Parathyroid adenoma (tissue), 2 donors: ENCODE measurements around the gene GRIFIN.
"Not testable (repeated sequence)": the region's sequence is repeated elsewhere in the genome, so short reads cannot be mapped to it uniquely, and the experiment has no call there.

Experiments
- H2AFZ ChIP-seq: fragments of 300-600 bp; sonication (generic); one replicate; pipeline ENCODE4 v1.7.0; 2017; ENCODE audit warnings: antibody characterized with exemption, mild to moderate bottlenecking
- H3K27ac ChIP-seq: fragments of 300-600 bp; sonication (generic); one replicate; pipeline ENCODE4 v1.7.0; 2017
- H3K27me3 ChIP-seq: fragments of 300-600 bp; sonication (generic); one replicate; pipeline ENCODE4 v1.7.0; 2017; ENCODE audit warnings: low read length; ENCODE audit not compliant: control insufficient read depth, insufficient read depth
- H3K36me3 ChIP-seq: fragments of 300-600 bp; sonication (generic); one replicate; pipeline ENCODE4 v1.7.0; 2017; ENCODE audit warnings: low read length; ENCODE audit not compliant: control insufficient read depth, insufficient read depth
- H3K4me1 ChIP-seq: fragments of 300-600 bp; sonication (generic); one replicate; pipeline ENCODE4 v1.7.0; 2017; ENCODE audit warnings: control low read depth
- H3K4me2 ChIP-seq: fragments of 300-600 bp; sonication (generic); one replicate; pipeline ENCODE4 v1.7.0; 2017; ENCODE audit warnings: low read length
- H3K4me3 ChIP-seq: fragments of 300-600 bp; sonication (generic); one replicate; pipeline ENCODE4 v1.7.0; 2017; ENCODE audit warnings: low read depth, low read length
- H3K79me2 ChIP-seq: fragments of 300-600 bp; sonication (generic); one replicate; pipeline ENCODE4 v1.7.0; 2017; ENCODE audit warnings: control low read depth
- H3K9ac ChIP-seq: fragments of 300-600 bp; sonication (generic); one replicate; pipeline ENCODE4 v1.7.0; 2017; ENCODE audit warnings: mild to moderate bottlenecking
- H3K9me3 ChIP-seq: fragments of 300-600 bp; sonication (generic); one replicate; pipeline ENCODE4 v1.7.0; 2017; ENCODE audit warnings: low read length; ENCODE audit not compliant: control insufficient read depth
- CTCF ChIP-seq: fragments of 300-600 bp; sonication (generic); IDR thresholded peaks from one replicate; pipeline ENCODE4 v1.7.0; 2017; ENCODE audit warnings: antibody characterized with exemption, mild to moderate bottlenecking
- donor health status: primary hyperparathyroidism.

The GRIFIN gene

DNA sequence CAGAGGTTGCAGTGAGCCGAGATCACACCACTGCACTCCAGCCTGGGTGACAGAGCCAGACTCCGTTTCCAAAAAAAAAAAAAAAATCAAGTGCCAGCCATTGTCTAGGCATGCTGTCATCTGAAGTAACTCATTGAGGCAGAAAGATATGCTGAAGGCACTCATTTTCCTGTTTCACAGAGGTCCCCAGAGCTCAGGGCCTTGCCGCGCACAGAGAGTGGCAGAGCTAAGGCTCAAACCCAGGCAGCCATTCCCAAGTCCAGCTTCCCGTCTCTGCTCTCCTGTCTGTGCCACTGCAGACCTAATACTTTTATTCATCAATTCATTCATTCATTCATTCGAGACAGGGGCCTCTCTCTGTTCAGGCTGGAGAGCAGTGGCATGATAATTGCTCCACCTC lies 3.5 kb downstream of the GRIFIN start:
- Histone ChIP-seq H3K9me3 (no peaks in the 10 kb centered on the region), H3K79me2 (no peaks in the 10 kb centered on the region), H3K27me3 (peaks cover 3% of the 10 kb centered on the region), H3K4me1 (peaks cover 7% of the 10 kb centered on the region), H3K27ac (no peak overlapping the region), H3K36me3 (no peaks in the 10 kb centered on the region), H3K9ac (no peak overlapping the region), H3K4me2 (no peak overlapping the region), H3K4me3 (no peak overlapping the region), H2AFZ (no peak overlapping the region)
- TF ChIP-seq CTCF: no peak

- Histone ChIP-seq H3K9me3 (no peaks in the 10 kb centered on the region), H3K4me2 (no peak overlapping the region), H3K79me2 (no peaks in the 10 kb centered on the region), H3K4me1 (peaks cover 7% of the 10 kb centered on the region), H3K4me3 (no peak overlapping the region), H3K27ac (no peak overlapping the region), H3K27me3 (no peaks in the 10 kb centered on the region), H2AFZ (no peak overlapping the region), H3K9ac (no peak overlapping the region), H3K36me3 (no peaks in the 10 kb centered on the region)
- TF ChIP-seq CTCF: no peak
Observed at GRCh38 chr7:2471396-2471795, 4.8 kb downstream of the GRIFIN start.

GRCh38 chr7:2471022-2471329 lies 5.2 kb downstream of the GRIFIN start:
- no peak overlapping the region for H3K4me3 ChIP-seq
- no peaks in the 10 kb centered on the region for H3K79me2 ChIP-seq
- H3K9me3 ChIP-seq: no peaks in the 10 kb centered on the region
- H3K4me1 ChIP-seq: peaks cover 7% of the 10 kb centered on the region
- TF ChIP-seq CTCF: no peak
- no peak overlapping the region for H2AFZ ChIP-seq
- no peak overlapping the region for H3K9ac ChIP-seq
- H3K4me2 ChIP-seq: no peak overlapping the region
- H3K36me3 ChIP-seq: no peaks in the 10 kb centered on the region
- no peak overlapping the region for H3K27ac ChIP-seq
- H3K27me3 ChIP-seq: no peaks in the 10 kb centered on the region

- TF ChIP-seq CTCF: no peak
- H3K27ac ChIP-seq: no peak overlapping the region
- H3K4me2 ChIP-seq: no peak overlapping the region
- no peaks in the 10 kb centered on the region for H3K36me3 ChIP-seq
- H2AFZ ChIP-seq: no peak overlapping the region
- no peak overlapping the region for H3K9ac ChIP-seq
- H3K27me3 ChIP-seq: no peaks in the 10 kb centered on the region
- H3K9me3 ChIP-seq: no peaks in the 10 kb centered on the region
- no peaks in the 10 kb centered on the region for H3K79me2 ChIP-seq
- H3K4me1 ChIP-seq: peaks cover 7% of the 10 kb centered on the region
- no peak overlapping the region for H3K4me3 ChIP-seq
Observed at GRCh38 chr7:2470204-2471021, 5.8 kb downstream of the GRIFIN start.

DNA sequence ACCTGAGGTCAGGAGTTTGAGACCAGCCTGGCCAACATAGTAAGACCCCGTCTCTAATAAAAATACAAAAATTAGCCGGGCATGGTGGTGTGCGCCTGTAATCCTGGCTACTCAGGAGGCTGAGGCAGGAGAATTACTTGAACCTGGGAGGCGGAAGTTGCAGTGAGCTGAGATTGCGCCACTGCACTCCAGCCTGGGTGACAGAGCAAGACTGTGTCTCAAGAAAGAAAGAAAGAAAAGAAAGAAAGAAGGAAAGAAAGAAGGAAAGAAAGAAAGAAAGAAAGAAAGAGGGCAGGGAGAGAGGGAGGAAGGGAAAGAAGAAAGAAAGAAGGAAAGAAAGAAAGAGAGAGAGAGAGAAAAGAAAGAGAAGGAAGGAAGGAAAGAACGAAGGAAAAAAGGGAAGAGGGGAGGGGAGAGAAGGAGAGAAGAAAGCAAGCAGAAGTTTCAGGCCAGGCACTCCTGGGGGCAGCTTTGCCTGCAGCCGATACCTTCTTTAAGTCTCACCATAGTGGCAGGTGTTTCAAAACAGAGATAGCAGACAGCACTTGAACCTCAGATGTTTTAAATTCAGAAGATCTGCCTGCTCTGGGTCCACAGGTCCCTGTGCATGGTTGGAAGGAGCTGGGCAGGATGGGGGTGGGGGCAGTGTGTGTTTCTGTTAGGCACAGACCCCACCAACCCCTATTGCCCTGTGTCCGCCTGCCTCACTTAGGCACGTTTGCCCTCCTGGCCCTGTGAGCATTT lies 6.6 kb downstream of the GRIFIN start:
- not testable (repeated sequence) for H3K9ac ChIP-seq, H3K4me2 ChIP-seq, H3K9me3 ChIP-seq, H3K79me2 ChIP-seq, H2AFZ ChIP-seq, H3K4me3 ChIP-seq, H3K36me3 ChIP-seq, H3K4me1 ChIP-seq, H3K27me3 ChIP-seq
- H3K27ac ChIP-seq: peak overlapping the region; percentile 62
